ENCODE results near the gene PFDN6.

DNA sequence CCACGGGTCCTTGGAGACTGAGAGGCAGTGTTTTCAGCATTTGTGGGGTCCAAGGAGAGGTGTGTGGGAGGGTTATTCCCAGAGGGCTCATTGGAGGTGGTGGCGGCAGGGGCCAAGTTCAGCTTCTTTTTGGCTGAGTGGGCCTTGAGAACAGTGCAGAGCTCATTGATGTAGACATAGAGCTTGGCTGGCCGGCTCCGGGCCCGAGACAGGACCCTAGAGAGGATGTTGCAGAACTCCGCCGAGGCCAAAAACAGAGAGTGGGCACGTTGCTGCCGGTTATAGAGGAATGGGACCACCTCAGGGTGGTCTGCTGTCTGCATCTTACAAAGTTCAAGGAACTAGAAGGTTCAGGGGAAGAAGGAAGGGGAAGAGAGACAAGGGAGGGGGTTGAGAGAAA lies 31.8 kb downstream of the PFDN6 start:
- TF ChIP-seq CEBPB (IDR thresholded peaks at IDR 0.05) (no peak), REST (IDR thresholded peaks at IDR 0.05; ENCODE audit: low read depth) (no peak), TCF12 (IDR thresholded peaks at IDR 0.05; ENCODE audit: low read depth) (no peak), YY1 (IDR thresholded peaks at IDR 0.05; ENCODE audit: low read depth) (no peak), EP300 (IDR thresholded peaks at IDR 0.05; ENCODE audit: borderline replicate concordance) (no peak), EGR1 (IDR thresholded peaks at IDR 0.05) (no peak), RAD21 (IDR thresholded peaks at IDR 0.05; ENCODE audit: low read depth) (no peak), NFIC (IDR thresholded peaks at IDR 0.05) (no peak), TEAD4 (IDR thresholded peaks at IDR 0.05) (no peak), CREB1 (IDR thresholded peaks at IDR 0.05; ENCODE audit: low read depth) (no peak), FOXM1 (IDR thresholded peaks at IDR 0.05; ENCODE audit: borderline replicate concordance, low read depth) (no peak), TAF1 (IDR thresholded peaks at IDR 0.05; ENCODE audit: low read depth) (no peak)
- TF ChIP-seq, protein P1, sequence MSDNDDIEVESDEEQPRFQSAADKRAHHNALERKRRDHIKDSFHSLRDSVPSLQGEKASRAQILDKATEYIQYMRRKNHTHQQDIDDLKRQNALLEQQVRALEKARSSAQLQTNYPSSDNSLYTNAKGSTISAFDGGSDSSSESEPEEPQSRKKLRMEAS (IDR thresholded peaks at IDR 0.05), result no peak
- TF ChIP-seq, protein P2, sequence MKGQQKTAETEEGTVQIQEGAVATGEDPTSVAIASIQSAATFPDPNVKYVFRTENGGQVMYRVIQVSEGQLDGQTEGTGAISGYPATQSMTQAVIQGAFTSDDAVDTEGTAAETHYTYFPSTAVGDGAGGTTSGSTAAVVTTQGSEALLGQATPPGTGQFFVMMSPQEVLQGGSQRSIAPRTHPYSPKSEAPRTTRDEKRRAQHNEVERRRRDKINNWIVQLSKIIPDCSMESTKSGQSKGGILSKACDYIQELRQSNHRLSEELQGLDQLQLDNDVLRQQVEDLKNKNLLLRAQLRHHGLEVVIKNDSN (IDR thresholded peaks at IDR 0.05), result no peak

Measured in Ishikawa (cell line).